Peyer's patch (tissue), 4 donors: ENCODE measurements around the gene HSD17B1.

Source experiments
- POLR2A ChIP-seq, 2 donors: fragments of 450-650 bp; IDR thresholded peaks; one replicate each; pipeline ENCODE4 v1.5.1; 2017; ENCODE audit warnings: antibody characterized with exemption in 2 of 2, mild to moderate bottlenecking in 2 of 2, moderate library complexity in 2 of 2
- TF ChIP-seq, protein P1 (sequence below), 6 experiments: fragments of 450-650 bp in 4 of 6; fragments of 200-600 bp in 2 of 6; sonication (generic) in 1 of 6; IDR thresholded peaks; one replicate each; pipeline ENCODE4 v1.5.1; 2017 to 2019; ENCODE audit warnings: antibody characterized with exemption in 6 of 6, mild to moderate bottlenecking in 3 of 6, moderate library complexity in 1 of 6

DNA sequence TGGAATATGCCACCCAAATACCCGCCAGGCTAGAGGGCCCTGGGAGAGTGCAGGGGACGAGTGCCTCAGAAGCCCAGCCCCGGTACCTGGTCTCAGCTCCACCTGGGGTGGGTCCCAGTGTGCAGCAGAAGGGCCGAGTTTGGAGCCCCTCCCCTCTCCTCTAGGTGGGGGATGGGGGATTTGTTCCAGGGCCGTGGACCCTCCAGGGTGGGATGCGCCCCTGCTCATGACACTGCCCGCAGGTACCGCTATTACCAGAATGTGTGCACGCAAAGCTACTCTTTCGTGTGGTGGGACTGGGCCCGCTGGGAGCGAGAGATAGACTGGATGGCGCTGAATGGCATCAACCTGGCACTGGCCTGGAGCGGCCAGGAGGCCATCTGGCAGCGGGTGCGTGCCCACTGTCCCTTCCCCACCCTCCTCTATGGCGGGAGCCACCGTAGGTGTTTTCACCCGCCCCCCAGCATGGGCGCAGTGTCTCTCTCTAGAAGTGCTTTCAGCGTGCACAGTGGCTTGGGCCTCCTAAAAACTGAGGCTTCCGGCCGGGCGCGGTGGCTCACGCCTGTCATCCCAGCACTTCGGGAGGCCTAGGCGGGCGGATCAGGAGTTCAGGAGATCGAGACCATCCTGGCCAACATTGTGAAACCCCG lies 15.4 kb upstream of the HSD17B1 start:
- TF ChIP-seq, protein P1, sequence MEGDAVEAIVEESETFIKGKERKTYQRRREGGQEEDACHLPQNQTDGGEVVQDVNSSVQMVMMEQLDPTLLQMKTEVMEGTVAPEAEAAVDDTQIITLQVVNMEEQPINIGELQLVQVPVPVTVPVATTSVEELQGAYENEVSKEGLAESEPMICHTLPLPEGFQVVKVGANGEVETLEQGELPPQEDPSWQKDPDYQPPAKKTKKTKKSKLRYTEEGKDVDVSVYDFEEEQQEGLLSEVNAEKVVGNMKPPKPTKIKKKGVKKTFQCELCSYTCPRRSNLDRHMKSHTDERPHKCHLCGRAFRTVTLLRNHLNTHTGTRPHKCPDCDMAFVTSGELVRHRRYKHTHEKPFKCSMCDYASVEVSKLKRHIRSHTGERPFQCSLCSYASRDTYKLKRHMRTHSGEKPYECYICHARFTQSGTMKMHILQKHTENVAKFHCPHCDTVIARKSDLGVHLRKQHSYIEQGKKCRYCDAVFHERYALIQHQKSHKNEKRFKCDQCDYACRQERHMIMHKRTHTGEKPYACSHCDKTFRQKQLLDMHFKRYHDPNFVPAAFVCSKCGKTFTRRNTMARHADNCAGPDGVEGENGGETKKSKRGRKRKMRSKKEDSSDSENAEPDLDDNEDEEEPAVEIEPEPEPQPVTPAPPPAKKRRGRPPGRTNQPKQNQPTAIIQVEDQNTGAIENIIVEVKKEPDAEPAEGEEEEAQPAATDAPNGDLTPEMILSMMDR (IDR thresholded peaks at IDR 0.05): no peak
- TF ChIP-seq POLR2A (IDR thresholded peaks at IDR 0.05): no peak
